DMS79 (cell line): ENCODE results near the gene IGSF3.
"Not testable (repeated sequence)": the region's sequence is repeated elsewhere in the genome, so short reads cannot be mapped to it uniquely, and the experiment has no call there.

ENCODE experiments used
- DNase-seq: peaks from one replicate; lab custom pipeline; 2025; lab: John Stamatoyannopoulos, UW

The IGSF3 gene

GRCh38 chr1:116573431-116574095 lies 94.0 kb downstream of the IGSF3 start:
- DNase-seq, result no peak

- DNase-seq, result no peak
Observed at GRCh38 chr1:116572771-116573430, 94.6 kb downstream of the IGSF3 start.

GRCh38 chr1:116572099-116572498 lies 95.4 kb downstream of the IGSF3 start:
- no peak for DNase-seq

GRCh38 chr1:116571215-116571919 lies 96.2 kb downstream of the IGSF3 start:
- no peak for DNase-seq

GRCh38 chr1:116570358-116571214 lies 96.9 kb downstream of the IGSF3 start, which contains the start of gene CD58:
Gene CD58 (minus strand): TSS chr1:116571026. CDS start chr1:116570972, 54 bp downstream.
- DNase-seq, result peak; percentile 57

GRCh38 chr1:116569776-116570357 lies 97.7 kb downstream of the IGSF3 start:
- no peak for DNase-seq

GRCh38 chr1:116569381-116569670 lies 98.2 kb downstream of the IGSF3 start:
- DNase-seq, result no peak

- no peak for DNase-seq
Observed at GRCh38 chr1:116568662-116569380, 98.7 kb downstream of the IGSF3 start.

GRCh38 chr1:116567790-116568661 lies 99.5 kb downstream of the IGSF3 start:
- DNase-seq, result no peak

GRCh38 chr1:116565222-116565621 lies 102.3 kb downstream of the IGSF3 start:
- DNase-seq, result no peak

GRCh38 chr1:116564426-116564825 lies 103.1 kb downstream of the IGSF3 start:
- DNase-seq, result no peak

GRCh38 chr1:116562465-116562864 lies 105.1 kb downstream of the IGSF3 start:
- DNase-seq, result not testable (repeated sequence)

GRCh38 chr1:116561563-116561962 lies 106.0 kb downstream of the IGSF3 start:
- no peak for DNase-seq

- DNase-seq, result no peak
Observed at GRCh38 chr1:116560704-116561490, 106.6 kb downstream of the IGSF3 start.

- DNase-seq, result no peak
Observed at GRCh38 chr1:116559304-116559761, 108.2 kb downstream of the IGSF3 start.

- DNase-seq, result no peak
Observed at GRCh38 chr1:116558571-116558970, 109.0 kb downstream of the IGSF3 start.

- no peak for DNase-seq
Observed at GRCh38 chr1:116558140-116558549, 109.4 kb downstream of the IGSF3 start.

GRCh38 chr1:116557323-116557878 lies 110.1 kb downstream of the IGSF3 start:
- no peak for DNase-seq
